COLO829 (cell line): ENCODE results near the gene TOMM40.
"Not testable (repeated sequence)": the region's sequence is repeated elsewhere in the genome, so short reads cannot be mapped to it uniquely, and the experiment has no call there.

Experiments
- DNase-seq: peaks from one replicate; pipeline ENCODE4 v3.0.0; 2012; ENCODE audit warnings: low spot score

Gene TOMM40

DNA sequence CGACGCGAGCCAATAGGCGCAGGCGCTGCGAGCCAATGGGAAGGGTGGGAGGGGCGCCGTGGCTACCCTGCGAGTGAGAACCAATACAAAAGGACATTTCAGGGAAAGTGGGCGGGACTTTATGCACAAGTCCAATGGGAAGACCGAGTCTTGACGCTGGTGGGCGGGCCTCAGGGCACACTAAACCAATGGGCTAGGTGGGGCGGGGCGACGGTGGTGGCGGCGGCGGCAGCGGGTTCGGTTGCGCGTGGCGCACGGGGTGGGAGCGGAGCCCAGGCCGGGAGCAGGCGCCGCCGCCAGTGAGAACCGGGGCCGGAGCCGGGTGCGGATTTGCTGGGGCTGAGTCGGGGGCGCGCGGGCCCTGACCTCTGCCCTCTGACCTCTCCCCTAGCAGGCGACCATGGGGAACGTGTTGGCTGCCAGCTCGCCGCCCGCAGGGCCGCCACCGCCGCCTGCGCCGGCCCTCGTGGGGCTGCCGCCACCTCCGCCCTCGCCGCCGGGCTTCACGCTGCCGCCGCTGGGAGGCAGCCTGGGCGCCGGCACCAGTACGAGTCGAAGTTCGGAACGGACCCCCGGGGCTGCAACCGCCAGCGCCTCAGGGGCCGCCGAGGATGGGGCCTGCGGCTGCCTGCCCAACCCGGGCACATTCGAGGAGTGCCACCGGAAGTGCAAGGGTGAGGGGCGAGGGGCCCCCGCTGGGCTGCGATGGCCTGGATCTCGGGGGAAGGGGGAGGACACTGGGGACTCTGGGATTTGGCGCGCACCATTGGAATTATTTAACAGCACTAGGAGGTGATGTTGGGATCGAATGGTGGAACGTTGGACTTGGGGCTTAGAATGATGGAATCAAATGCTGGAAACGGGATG is at the start of gene TOMM40:
Gene TOMM40, plus strand, starts transcription at position 239 of the 867 bp plus-strand sequence. Its CDS starts 162 bp downstream, at position 401.
- DNase-seq = peak; percentile 100

DNA sequence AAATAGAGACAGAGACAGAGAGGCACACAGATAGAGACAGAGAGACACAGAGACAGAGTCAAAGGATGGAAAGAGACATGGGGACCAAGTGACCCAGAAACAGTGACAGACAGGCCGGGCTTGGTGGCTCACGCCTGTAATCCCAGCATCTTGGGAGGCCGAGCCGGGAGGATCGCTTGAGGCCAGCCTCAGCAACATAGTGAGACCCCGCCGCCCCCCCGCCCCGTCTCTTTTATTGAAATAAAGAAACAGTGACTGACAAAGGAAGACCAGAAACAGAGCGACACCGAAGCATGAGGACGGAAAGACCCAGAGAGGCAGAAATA is 45.8 kb upstream of the TOMM40 start:
- DNase-seq = no peak

DNA sequence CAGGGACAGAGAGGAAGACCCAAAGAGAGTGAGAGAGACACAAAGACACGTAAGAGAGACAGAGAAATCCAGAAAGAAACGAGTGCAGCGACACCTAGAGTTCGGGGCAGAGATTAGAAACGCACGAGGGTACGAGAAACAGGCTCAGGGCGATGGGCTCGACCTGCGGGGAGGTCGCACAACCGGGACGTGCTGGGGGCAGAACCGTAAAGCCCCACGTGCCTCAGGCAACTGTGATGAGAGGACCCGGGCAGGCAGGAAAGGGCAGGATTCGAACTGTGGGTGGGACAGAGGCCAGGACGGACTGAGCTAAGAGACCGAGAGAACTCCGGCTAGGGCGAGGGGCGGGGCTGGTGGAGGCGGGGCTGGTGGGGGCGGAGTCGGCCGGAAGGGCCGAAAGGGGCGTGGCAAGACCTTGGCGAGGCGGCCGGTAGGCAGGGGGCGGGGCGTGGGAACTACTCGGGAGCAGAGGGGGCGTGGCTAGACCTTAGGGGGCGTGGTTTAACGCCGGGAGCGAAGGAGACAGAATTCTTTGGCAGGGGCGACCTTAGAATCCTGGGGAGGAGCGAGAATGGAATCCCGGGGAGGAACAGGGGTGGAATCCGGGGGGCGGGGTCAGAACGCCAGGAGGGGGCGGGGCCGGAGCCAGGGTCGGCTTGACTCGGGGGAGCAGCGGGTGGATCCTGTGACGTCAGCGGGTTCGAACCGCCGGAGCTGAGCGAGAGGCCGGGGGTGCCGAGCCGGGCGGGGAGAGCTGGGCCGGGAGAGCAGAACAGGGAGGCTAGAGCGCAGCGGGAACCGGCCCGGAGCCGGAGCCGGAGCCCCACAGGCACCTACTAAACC is 45.2 kb upstream of the TOMM40 start, which contains the start of gene NECTIN2:
Gene NECTIN2, plus strand, starts transcription at position 686 of the 843 bp plus-strand sequence. CDS start 229 bp downstream, outside the sequence.
- DNase-seq = peak; percentile 100

DNA sequence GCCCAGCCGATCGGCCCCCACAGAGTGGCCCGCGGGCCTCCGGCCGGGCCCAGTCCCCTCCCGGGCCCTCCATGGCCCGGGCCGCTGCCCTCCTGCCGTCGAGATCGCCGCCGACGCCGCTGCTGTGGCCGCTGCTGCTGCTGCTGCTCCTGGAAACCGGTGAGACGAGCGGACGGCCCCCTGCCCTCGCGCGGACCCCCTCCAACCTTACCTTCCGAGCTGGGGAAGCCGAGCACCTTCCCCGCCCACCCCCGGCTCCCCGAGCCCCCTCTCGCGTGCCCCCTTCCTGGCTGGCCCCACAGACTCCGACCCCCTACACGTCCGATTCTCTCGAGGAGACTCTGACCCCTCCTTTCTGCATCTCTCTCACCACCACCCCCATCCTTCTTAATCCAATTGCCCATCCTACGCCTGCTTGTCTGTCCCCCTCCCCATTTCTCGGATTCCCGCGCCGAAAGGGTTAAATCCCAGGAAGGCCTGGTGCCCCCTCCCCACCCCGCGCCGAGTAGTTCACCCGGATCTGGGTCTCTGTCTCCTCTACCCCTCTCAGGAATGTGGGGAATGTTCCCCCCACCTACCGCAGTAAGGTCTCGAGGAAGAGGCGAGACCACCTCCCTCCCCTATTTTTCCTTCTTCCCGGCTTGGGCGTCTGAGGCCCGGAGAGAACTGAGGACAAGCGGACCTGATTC is 44.5 kb upstream of the TOMM40 start:
- DNase-seq = peak; percentile 26

DNA sequence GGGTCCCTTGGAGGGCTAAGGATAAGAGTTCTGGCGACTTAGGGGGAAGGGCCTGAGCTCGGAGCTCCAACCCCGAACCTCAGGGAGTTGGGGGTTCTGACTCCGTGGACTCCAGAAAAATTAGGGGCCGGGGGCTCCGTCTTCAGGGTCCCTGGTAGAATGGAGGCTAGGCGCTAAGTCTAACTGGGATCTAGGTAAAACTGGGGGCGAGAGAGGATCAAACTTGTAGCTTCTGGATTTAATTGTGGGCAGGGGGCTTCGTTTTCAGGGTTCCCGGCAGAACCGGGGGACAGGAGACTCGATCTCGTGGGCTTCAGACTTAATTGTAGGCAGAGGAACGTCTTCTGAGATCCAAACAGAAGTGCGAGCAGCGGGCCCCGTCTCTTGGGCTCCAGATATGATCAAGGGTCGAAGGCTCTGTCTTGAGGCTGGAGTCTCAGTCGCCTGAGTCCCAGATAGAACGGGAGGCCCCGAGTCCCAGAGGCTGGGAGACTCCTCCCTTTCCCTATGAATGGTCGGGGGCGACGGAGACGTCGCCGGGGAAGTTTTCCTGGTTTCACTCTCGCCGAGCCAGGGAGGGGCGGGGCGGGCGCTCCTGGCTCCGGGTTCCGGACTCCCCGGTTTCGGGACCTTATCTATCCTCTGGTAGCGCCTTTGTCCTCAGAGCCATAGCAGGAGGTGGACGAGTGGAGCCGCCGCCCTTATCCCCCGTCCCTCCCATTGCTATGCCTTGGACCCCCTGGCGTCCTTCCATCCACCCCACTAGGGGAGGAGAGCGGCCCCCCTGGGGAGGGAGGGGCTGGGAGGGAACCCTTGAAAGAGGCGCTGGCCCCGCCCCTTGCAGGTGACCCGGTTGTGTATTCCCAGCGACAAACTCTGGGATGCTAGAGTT is 43.7 kb upstream of the TOMM40 start:
- no peak for DNase-seq

DNA sequence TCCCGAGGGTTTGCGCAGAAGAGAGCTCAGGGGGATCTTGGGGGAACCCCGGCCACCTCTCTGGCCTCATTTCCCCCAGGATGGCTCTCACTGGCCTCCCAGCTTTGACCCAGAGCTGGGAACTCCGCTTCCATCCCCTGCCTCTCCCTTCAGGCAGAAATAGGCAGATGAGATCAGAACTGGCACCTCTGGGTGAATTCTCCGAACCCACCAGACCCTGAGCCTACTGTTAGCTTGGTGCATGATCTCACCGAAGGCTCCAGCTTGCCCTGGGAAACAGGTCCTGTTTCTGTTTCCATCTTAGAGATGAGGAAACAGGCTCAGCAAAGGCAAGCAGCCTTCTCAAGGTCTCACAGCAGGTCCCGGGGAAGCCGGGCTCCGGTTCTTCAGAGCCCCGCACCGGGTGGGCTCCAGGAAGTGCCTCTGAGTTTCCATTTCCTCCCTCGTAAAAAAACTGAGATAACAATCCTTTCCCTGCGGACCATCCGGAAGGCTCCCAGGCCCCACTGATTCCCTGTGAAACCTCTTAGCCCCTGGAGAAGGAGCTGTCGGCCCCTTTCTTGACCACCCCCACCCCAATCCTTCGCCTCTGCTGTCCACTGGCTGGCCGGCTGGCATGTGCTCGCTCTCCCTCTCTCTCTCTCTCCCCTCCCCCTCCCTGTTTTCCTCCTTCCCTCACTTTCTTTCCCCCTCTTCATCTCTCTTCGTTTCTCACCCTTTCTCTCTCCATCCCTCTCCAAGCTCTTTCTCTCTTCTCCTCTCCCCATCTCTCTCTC is 42.8 kb upstream of the TOMM40 start:
- DNase-seq = no peak

DNA sequence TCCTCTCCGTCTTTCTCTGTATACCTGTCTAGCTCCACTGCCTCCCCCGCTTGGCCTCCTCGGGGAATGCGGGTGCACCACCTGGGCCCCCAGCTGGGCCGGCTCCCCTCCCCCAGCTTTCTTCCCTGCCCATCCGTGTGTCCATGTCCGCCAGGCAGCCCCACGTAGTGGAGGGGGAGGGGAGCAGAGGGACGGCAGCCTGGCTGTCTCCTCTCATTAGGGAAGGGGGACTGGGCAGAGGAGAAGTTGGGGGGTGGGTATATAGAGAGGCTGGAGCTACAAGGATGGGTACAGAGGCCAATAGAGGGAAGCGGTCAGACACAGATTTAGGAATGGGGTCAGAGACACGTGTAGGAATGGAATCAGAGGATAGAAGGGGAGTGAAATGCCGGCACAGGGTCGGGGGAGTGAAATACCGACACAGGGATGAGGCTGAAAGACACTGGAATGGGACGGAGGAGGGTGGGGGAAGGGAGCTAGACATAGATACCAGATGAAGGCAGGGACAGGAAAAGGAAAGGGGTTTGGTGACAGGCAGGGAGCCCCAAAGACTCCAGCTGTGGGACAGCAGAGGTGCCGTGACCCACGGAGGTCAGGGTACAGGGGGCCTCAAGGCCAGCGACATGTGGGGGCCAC is 42.1 kb upstream of the TOMM40 start:
- DNase-seq = no peak

DNA sequence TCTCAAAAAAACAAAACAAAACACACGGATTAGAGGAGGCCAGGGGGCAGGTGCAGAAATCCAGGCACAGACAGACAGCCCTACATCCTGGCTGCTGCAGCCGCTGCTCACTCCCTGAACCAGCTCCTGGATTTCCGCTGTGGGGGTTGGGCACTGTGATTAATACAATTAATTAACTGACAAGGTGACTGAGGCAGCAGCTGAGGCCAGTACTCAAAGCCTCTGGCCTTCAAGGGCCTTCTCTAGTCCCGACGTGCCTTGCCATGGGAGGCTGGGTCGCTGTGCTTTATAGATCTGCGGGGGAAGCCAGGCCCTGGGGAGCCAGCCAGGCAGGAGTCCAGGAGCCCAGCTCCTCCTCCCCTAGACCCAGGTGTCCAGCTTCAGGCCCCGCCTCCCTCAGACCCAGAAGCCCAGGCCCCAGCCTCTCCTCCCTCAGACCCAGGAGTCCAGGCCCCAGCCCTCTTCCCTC is 40.4 kb upstream of the TOMM40 start:
- no peak for DNase-seq

DNA sequence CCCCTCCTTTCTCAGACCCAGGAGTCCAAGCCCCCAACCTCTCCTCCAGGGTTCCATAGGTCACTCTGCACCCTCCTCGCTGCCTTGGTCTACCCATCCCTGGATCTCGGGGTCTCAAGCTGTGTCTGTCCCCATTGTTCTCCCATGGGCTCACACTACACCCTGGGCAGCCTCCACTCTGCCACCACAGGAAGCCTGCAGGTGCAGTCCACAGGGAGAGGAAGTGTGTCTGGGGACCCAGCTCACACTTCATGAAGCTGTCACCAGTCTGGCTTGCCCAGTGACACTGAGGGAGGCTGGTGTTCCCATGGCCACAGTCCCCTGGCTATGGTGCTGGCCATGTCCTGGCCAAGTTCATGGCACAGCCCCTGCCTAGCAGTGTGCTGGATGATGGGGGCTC is 39.6 kb upstream of the TOMM40 start:
- DNase-seq = no peak

DNA sequence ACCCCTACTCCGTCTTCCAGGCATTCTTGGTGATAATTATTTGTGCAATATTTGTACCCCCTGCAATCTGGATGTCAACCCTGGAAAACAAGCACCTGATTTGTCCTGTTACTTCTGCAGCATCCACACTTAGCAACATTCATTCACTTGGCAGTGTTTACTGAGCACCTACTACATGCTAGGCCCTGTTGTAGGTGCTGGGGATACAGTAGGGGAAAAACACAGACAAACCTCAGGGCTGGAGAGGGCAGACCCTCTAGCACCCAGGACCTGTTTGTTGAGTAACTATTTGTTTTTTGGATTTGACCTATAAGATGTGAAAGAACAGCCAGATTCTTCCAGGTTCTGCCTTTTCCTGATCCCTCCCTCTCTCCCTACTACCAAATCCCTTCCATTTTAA is 35.4 kb upstream of the TOMM40 start:
- no peak for DNase-seq

DNA sequence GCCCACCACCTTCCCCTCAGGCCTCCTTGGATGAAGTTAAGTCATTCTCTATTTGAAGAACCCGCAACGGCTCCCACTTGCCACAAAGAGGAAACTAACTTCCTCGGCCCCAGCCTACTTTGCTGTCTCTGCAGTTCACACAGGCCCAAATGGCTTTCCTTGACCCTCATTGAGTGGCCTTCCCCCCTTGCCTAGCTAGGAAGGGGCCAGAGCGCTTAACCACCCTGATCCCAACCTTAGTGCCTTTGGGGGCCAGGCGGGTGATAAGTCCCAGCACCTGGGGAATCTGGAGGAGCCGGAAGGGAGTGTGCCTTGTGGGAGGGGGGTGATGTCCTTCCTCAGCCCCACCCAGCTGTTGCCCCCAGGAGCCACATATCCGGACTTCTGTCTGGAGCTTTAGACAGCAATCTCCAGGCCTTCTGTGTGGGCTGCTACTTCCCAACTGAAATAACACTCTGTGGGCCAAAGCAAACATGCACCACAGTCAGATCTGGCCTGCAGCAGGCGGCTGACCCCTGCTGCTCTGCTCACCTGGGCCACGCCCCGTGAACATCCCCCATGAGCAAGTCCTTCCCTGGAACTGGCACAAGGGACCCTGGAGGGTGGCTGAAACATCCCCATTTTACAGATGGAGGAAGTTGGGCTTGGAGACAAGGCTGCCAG is 34.5 kb upstream of the TOMM40 start:
- DNase-seq = no peak

DNA sequence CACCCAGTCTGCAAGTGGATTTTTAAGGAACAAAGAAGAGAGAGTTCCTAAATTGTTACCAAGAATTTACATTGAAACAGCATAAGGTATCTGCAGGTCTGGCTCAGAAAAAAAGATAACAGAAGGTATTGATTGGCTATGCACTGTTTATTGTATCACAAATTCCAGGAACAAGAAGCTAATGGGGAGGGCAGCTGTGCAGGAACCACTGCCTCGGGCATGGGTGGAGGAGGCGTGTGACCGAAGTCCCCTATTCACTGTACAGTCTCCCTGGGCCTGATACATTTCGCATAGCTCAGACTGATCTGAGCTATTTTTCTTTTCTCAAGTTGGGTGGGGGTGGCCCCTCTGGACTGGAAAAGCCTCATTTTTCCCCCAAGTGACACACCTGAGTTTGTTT is 33.2 kb upstream of the TOMM40 start:
- no peak for DNase-seq

DNA sequence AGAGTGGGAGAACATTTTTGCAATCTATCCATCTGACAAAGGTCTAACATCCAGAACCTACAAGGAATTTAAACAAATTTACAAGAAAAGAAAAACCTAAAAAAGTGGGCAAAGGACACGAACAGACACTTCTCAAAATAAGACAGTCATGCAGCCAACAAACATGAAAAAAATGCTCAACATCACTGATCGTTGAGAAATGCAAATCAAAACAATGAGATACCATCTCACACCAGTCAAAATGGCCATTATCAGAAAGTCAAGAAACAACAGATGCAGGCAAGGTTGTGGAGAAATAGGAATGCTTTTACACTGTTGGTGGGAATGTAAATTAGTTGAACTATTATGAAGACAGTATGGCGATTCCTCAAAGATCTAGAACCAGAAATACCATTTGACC is 29.5 kb upstream of the TOMM40 start:
- not testable (repeated sequence) for DNase-seq

DNA sequence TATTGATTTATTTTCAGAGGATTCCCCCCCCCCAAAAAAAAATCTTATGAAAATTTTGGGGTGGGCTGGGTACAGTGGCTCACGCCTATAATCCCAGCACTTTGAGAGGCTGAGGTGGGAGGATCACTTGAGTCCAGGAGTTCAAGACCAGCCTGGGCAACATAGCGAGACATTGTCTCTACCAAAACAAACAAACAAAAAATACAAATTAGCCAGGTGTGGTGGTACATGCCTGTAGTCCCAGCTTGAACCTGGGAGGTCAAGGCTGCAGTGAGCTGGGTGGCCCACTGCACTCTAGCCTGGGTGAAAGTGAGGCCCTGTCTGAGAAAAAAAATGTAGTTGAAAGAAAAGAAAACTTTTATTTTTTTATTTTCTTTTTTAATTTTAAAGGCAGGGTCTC is 27.1 kb upstream of the TOMM40 start:
- no peak for DNase-seq

DNA sequence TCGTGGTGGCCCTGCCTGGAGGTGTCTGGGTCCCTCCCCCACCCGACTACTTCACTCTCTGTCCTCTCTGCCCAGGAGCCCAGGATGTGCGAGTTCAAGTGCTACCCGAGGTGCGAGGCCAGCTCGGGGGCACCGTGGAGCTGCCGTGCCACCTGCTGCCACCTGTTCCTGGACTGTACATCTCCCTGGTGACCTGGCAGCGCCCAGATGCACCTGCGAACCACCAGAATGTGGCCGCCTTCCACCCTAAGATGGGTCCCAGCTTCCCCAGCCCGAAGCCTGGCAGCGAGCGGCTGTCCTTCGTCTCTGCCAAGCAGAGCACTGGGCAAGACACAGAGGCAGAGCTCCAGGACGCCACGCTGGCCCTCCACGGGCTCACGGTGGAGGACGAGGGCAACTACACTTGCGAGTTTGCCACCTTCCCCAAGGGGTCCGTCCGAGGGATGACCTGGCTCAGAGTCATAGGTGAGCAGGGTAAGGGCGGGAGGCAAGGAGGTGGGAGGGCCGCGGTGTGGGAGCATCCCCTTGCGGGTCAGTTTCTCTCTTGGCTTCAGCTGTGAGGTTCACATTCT is 25.8 kb upstream of the TOMM40 start:
- DNase-seq = no peak

DNA sequence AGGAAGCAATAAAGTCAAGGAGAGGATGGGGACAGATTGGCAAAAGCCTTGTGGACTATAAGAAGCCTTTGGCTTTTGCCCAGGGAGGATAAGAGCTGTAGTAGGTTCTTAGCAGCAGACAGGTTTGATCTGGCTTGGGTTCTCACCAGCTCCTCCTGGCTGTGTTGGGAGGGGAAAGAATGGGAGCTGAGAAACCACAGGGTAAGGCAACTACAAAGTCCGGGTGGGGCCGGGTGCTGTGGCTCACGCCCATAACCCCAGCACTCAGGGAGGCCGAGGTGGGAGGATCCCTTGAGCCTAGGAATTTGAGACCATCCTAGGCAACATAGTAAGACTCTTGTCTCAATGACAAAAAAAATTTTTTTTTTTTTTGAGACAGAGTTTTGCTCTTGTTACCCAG is 24.4 kb upstream of the TOMM40 start:
- no peak for DNase-seq

DNA sequence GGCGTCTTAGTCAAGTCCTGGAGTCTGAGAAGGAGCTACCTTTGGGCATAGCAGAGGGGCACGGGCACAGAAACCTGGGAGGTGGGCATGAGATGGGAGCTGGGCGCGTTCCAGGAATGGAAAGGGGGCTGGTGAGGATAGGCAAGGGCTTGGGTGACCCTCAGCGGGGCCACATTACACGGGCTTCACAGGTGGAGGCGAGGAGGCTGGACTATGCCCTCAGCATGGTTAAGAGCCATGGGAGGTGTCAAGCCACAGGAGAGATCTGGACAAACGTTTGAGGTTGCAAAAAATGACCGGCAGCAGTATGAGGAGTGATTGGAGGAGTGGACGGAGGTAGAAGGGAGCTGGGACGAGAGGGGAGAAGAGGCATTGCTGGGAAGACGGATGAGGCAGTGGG is 23.5 kb upstream of the TOMM40 start:
- DNase-seq = no peak

DNA sequence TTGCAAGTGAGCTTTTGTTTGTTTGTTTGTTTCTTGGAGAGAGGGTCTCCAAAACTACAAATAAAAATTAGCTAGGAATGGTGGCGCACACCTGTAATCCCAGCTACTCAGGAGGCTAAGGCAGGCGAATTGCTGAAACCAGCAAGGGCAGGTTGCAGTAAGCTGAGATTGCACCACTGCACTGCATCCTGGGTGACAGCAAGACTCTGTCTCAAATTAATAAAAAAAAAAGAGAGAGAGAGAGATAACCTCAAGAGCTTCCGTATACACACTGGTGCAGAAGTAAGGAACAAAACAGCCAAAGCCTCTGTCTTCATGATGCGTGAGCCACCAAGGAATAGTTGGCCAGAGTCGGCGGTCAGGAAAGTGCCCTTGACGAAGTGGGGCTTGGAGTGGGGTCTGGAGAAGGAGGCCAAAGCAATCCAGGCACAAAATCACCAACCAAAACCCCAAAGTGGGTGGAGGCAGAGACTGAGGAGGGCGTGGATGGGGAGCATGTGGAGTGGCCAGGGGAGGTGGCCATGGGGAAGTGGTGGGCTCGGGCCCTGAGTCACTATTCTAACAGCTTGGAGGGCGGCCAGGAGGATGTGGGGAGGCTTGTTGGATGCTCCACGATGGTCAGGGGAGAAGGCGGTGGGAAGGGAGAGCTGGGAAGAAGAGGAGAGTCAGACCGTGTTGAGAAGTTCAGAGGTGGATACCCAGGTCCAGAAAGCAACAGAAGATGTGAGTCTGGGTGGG is 21.2 kb upstream of the TOMM40 start:
- no peak for DNase-seq

DNA sequence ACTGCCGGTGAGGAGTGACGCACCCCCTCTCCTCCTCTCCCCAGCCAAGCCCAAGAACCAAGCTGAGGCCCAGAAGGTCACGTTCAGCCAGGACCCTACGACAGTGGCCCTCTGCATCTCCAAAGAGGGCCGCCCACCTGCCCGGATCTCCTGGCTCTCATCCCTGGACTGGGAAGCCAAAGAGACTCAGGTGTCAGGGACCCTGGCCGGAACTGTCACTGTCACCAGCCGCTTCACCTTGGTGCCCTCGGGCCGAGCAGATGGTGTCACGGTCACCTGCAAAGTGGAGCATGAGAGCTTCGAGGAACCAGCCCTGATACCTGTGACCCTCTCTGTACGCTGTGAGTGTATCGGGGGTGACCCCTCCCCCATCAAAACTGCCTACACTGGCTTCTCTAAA is 19.2 kb upstream of the TOMM40 start:
- no peak for DNase-seq
